HG02870 (cell line): ENCODE measurements around the gene AFAP1L2.

Experiments
- ATAC-seq: cut with Tn5 transposase; IDR thresholded peaks from one replicate; pipeline ENCODE4 v1.9.1; 2021; ENCODE audit warnings: mild to moderate bottlenecking, moderate library complexity; ENCODE audit not compliant: unreplicated experiment

The AFAP1L2 gene

DNA sequence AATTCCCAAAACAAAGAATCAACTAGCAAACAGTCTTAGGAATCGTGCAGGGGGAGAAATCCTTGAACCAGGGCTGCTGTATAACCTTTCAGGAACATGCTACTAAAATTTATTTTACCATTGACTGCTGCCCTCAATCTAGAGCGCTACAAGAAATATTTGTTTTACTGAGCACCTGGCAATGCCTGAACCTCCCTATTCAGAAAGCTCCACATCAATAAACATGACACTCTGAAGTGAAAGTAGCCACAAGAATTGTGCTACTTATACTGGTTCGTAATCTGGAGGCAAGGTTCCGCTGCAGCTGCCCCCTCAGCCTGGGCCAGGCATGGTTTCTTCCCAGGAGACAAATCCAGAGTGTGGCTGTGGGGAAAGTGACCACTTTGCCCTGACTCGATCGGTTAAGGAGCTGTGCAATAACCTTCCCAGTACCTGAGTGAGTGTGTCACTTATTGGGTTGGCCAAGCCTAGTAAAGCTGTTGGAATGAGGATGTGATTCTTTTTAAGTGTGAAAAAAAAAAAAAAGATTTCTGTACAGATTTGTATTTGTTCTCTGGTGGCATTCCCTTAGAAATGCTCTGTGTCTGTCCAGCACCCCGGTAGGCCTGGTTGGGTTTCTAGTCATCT is 157.5 kb downstream of the AFAP1L2 start:
- no peak for ATAC-seq

DNA sequence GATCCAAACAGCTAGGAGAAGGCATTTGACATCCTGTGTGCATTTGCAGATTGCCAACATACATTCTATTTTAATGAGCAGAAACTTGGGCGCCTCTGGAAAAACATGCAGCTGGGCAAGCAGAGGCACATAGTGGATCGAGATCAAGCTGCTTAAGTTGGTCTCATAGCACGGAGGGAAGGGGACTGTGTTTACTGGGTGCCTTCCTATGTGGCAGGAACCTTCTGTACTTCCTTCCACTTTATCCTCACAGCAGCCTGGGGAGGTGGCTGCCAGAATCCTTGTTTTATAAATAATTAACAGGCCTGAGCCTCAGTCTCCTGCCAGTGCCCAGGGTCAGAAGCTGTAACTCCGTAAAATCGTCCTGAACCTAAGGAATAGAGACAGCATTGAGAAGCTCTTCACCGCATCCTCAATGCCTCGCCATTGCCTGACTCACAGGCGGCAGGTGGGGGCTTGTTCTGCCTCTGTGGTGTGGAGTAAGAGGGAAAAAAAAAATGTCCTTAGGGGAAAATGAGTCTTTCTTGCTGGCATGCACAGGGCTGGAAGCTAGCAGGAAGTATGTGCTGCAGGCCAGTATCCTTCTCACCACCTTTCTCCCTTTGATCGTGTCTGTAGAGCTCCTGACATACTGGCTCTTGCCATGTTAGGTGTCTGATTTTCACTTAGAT is 159.0 kb downstream of the AFAP1L2 start:
- no peak for ATAC-seq
